Stimulated activated CD8-positive, alpha-beta memory T cell treated with anti-CD3 and anti-CD28 coated beads, Interleukin-7, amount 100 ng/mL, for 4 hours (primary cell): ENCODE results near the gene SELE.
"Not testable (repeated sequence)": the region's sequence is repeated elsewhere in the genome, so short reads cannot be mapped to it uniquely, and the experiment has no call there.

Experiments
- DNase-seq, 2 donors: peaks; one replicate each; pipeline ENCODE4 v3.0.0-alpha.2; 2020; ENCODE audit warnings: low read depth in 2 of 2

SELE gene

DNA sequence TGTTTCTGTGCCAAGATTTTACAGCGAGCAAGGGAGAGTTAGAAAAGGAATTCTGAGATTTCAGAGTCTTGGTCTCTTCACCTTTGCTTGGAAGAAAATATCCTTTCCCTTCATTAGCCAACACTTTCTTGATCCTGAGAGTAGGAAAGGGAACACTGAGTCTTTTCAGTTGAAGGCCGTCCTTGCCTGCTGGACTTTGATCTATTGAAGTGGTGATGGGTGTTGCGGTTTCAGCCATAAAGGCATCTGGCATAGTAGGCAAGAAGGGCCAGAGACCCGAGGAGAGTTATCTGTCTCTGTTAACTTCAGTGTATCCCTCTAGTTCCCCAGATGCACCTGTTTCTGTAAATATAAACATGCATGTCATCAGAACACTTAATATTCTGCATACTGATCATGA is 9.7 kb downstream of the SELE start:
- DNase-seq, result no peak

DNA sequence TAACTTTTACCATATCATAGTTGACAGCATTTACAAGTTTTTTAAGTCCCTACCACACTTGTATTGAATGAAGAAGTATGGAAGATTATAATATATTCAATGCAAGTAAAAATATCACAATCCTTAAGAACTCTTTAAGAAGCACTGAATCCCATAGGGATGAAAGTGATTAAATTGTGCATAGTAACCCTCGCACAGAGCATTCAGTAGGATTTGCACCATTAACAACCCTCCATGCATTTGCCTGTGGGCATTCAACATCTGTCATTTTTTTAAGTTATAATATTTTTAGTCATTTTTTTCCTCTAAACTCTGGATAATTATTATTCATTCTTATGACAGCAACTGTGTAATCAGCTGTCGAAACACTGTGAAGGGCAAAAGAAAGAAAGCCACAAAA is 10.1 kb downstream of the SELE start:
- DNase-seq, result no peak

DNA sequence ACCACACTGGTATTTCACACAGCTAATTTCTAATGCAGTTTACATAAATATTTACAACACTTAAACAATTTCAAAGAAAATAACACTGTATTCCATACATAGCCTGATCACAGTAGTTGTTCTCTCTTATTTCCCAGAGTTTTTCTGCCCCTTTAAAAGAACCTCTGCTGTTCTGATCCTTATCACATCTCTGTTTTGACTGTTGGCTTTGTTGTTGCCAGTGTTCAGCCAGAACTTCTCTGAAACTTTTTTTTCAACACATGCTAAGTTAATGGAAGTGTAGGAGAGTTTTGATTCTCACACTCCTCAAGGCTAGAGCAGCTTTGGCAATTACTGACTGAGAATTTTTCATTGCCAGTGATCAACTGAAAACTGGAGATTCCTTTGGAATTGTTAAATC is 11.1 kb downstream of the SELE start:
- no peak for DNase-seq

GRCh38 chr1:169715100-169715499 is 18.8 kb downstream of the SELE start:
- DNase-seq, result not testable (repeated sequence)

DNA sequence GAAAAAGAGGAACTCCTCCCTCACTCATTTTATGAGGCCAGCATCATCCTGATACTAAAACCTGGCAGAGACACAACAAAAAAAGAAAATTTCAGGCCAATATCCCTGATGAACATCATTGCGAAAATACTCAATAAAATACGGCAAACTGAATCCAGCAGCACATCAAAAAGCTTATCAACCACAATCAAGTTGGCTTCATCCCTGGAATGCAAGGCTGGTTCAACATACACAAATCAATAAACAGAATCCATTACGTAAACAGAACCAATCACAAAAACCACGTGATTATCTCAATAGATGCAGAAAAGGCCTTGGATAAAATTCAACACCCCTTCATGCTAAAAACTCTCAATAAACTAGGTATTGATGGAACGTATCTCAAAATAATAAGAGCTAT is 20.8 kb downstream of the SELE start:
- DNase-seq, result not testable (repeated sequence)

DNA sequence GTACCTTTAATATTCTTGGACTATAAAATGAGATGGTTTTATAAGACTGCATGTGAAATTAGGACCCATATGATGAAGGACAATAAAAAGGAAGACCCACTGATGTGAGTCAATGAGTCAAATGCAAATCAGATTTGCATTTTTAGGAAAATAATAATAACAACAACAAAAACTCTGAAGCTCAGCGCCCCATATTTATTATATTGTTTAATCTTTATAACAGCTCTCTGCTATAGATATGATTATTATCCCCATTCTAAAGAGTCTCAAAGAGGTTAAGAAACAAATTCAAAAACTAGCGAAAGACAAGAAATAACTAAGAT is 21.6 kb downstream of the SELE start:
- DNase-seq, result no peak

GRCh38 chr1:169711469-169712308 is 22.2 kb downstream of the SELE start, which contains the start of gene SELL:
TSS of gene SELL (minus strand) at chr1:169711620. CDS start at chr1:169711498, 122 bp downstream.
- DNase-seq, result peak in 1 of 2 donors; percentile 53

DNA sequence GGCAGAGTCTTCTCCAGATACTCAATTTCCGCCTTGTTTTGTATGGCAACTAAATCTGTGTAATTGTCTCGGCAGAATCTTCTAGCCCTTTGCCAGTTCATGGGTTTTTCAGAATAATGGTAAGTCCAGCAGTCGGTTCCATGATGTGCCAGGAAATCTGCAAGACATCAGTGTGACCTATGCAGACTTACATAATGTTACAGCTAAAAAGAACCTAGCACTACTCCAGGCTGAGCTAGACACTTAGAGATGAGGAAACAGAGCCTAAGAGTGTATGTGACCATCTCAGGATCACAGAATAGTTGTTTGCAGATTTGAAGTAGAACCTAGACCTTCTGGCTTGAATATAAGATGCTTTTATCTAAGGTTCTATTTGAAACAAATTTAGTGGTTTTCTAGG is 25.2 kb downstream of the SELE start:
- no peak for DNase-seq

GRCh38 chr1:169707912-169708604 is 25.8 kb downstream of the SELE start:
- no peak for DNase-seq

DNA sequence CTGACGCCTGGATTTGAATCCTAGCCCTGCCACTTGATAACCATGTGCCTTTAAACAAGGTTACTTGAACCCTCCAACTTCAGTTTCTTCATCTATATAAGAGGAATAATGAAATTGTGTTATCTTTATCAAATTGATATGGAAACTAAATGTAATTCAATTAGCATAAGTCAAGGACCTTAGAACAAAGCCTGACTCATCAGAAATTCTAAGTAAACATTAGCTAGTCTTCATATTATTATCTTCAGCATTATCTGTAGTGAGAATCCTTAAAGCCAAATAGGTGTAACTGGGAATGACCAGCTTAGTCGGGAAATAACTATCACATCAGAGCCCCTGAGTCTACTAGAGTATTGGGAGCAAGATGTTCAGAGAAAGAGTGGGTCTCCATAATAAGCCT is 29.1 kb downstream of the SELE start:
- no peak for DNase-seq

GRCh38 chr1:169701261-169702005 is 32.4 kb downstream of the SELE start:
- no peak for DNase-seq

GRCh38 chr1:169699707-169700106 is 34.2 kb downstream of the SELE start:
- DNase-seq, result no peak

GRCh38 chr1:169698976-169699375 is 34.9 kb downstream of the SELE start:
- DNase-seq, result no peak

- no peak for DNase-seq
Observed at GRCh38 chr1:169697755-169698154, 36.1 kb downstream of the SELE start.

GRCh38 chr1:169696273-169697100 is 37.4 kb downstream of the SELE start:
- no peak for DNase-seq

- no peak for DNase-seq
Observed at GRCh38 chr1:169694304-169695075, 39.4 kb downstream of the SELE start.

GRCh38 chr1:169692756-169693460 is 41.0 kb downstream of the SELE start:
- no peak for DNase-seq

DNA sequence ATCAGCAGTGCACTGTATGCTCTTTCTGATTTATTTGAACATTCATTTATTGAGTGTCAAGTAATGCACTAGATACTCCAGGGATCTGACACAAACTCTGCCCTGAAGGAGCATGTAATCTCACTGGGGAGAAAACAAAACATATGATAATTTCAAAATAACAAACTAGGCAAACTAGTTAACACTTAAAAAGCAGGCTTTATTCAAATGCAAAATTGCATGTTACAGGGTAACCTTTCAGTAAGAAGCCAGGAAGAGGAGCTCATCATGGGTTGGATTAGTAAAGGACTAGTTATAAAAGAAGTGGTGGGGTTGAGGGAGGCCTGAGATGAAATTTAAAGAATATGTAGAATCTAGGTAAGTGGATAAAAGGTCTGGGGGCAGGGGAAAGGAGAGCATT is 43.4 kb downstream of the SELE start:
- no peak for DNase-seq

- DNase-seq, result no peak
Observed at GRCh38 chr1:169689395-169689794, 44.5 kb downstream of the SELE start.

- peak in 1 of 2 donors; percentile 11 for DNase-seq
Observed at GRCh38 chr1:169688377-169688776, 45.5 kb downstream of the SELE start.
